Left ventricle myocardium inferior (tissue), 1 donor: ENCODE measurements around the gene ZCCHC7. TPM values are rescaled to one million over a fixed set of nuclear protein-coding genes. Genes with fewer than 3 reads are reported as not detected.
"Not testable (repeated sequence)": the region's sequence is repeated elsewhere in the genome, so short reads cannot be mapped to it uniquely, and the experiment has no call there.

Experiments used
- DNase-seq: peaks from one replicate; pipeline ENCODE4 v3.0.0-alpha.2; 2020
- H3K27ac ChIP-seq: fragments of 200-600 bp; replicated peaks from 2 replicates; pipeline ENCODE4 v1.8.0; 2021
- H3K27me3 ChIP-seq: fragments of 200-600 bp; 2 replicates; pipeline ENCODE4 v1.8.0; 2021; ENCODE audit warnings: low read depth
- H3K36me3 ChIP-seq: fragments of 200-600 bp; 2 replicates; pipeline ENCODE4 v1.8.0; 2021
- H3K4me1 ChIP-seq: fragments of 200-600 bp; 2 replicates; pipeline ENCODE4 v1.8.0; 2021
- H3K4me3 ChIP-seq: fragments of 200-600 bp; 2 replicates; pipeline ENCODE4 v1.8.0; 2021; ENCODE audit warnings: mild to moderate bottlenecking, moderate library complexity
- H3K9me3 ChIP-seq: fragments of 200-600 bp; replicated peaks from 2 replicates; pipeline ENCODE4 v1.8.0; 2021
- intact Hi-C: fragments of 100-400 bp; cut with micrococcal nuclease; formaldehyde crosslinking; loops from one replicate; pipeline ENCODE4 v1.11.0; 2022
- total RNA-seq: library from RNA; stranded (reverse); fragmentation: NEBNext Ultra II Directional; extraction: Animal tissue kit (Norgen Biotek cat#: 25700); gene quantifications from one replicate; pipeline ENCODE4 v1.2.1, GENCODE V29; 2021
- TF ChIP-seq, protein P1 (sequence below): fragments of 200-600 bp; IDR thresholded peaks from 2 replicates; pipeline ENCODE4 v1.8.0; 2021; ENCODE audit warnings: antibody characterized with exemption, mild to moderate bottlenecking, borderline replicate concordance
- donor health status: DM: no; HTN: yes; CAD: no; lungs with severe emphysema.

Gene ZCCHC7
- total RNA-seq, 1 donor from 2014 or later: 8.1 TPM

DNA sequence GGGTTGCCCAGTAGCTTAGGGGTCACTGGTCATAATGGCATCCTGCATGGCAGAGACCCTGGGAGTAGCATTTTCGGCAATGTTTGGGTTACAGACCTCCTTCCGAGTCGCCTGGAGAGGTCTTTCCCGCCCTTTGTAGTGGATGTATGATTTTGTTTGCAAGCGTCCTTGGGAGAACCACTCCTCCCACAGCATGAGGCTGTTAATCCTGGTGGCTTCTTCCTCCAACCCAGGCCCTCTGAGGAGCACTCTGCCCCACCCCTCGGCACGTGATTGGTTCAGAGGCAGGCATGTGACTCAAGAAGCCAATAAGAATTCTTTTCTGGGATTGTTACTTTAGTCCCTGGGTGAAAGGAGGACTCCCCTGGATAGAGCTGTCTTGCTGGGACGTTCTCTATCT is 271.9 kb downstream of the ZCCHC7 start:
- Histone ChIP-seq H3K9me3 (no peaks in the 10 kb centered on the region), H3K36me3 (no peaks in the 10 kb centered on the region), H3K27me3 (no peaks in the 10 kb centered on the region), H3K27ac (no peak overlapping the region), H3K4me3 (no peak overlapping the region), H3K4me1 (no peaks in the 10 kb centered on the region)
- no peak for DNase-seq
- intact Hi-C loops: no loop called here
- TF ChIP-seq, protein P1, sequence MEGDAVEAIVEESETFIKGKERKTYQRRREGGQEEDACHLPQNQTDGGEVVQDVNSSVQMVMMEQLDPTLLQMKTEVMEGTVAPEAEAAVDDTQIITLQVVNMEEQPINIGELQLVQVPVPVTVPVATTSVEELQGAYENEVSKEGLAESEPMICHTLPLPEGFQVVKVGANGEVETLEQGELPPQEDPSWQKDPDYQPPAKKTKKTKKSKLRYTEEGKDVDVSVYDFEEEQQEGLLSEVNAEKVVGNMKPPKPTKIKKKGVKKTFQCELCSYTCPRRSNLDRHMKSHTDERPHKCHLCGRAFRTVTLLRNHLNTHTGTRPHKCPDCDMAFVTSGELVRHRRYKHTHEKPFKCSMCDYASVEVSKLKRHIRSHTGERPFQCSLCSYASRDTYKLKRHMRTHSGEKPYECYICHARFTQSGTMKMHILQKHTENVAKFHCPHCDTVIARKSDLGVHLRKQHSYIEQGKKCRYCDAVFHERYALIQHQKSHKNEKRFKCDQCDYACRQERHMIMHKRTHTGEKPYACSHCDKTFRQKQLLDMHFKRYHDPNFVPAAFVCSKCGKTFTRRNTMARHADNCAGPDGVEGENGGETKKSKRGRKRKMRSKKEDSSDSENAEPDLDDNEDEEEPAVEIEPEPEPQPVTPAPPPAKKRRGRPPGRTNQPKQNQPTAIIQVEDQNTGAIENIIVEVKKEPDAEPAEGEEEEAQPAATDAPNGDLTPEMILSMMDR: no peak

DNA sequence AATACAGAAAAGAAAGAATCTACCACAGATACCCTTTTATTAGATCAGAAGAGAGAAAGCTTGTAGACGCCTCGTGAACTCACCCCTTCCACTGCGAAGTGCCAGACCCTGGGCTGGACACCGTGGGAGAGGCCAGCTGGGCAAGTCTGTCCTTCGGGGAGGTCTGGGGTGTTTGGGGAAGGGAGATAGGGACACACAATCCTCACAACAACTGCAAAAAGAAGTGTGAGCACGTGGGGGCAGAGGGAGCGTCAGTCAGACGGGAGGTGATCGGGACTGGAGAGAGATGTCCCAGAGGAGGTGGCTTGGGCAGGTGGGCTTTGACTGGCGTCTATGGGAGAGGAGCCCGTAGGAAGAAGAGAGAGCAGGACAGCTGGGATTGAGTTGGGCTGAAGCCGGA is 274.9 kb downstream of the ZCCHC7 start:
- H3K27ac ChIP-seq: no peak overlapping the region
- TF ChIP-seq, protein P1: no peak
- no peaks in the 10 kb centered on the region for H3K9me3 ChIP-seq
- no peak overlapping the region for H3K4me3 ChIP-seq
- H3K36me3 ChIP-seq: no peaks in the 10 kb centered on the region
- intact Hi-C loops: no loop called here
- H3K4me1 ChIP-seq: no peaks in the 10 kb centered on the region
- no peaks in the 10 kb centered on the region for H3K27me3 ChIP-seq
- DNase-seq: no peak

DNA sequence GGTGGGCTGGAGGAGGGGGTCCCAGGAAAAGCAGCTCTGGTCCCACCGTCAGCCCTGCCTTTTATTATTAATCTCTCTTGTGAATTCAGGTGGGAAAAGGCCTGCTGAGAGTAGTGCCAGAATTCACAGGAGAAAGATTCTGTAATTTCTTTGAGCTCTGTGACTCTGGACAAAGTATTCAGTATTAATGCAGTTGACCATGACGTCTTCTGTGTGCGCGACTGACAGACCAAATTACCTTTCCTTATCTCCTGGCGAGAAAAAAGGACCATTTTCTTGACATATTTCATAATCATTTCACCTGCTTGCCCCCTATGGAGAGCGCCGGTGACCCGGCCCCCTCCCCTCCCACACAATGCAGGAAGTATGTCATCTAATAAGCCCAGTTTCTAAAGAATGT is 275.3 kb downstream of the ZCCHC7 start:
- no peak overlapping the region for H3K27ac ChIP-seq
- TF ChIP-seq, protein P1: no peak
- H3K36me3 ChIP-seq: no peaks in the 10 kb centered on the region
- no peaks in the 10 kb centered on the region for H3K27me3 ChIP-seq
- intact Hi-C loops: no loop called here
- no peaks in the 10 kb centered on the region for H3K9me3 ChIP-seq
- DNase-seq: no peak
- H3K4me1 ChIP-seq: no peaks in the 10 kb centered on the region
- H3K4me3 ChIP-seq: no peak overlapping the region

DNA sequence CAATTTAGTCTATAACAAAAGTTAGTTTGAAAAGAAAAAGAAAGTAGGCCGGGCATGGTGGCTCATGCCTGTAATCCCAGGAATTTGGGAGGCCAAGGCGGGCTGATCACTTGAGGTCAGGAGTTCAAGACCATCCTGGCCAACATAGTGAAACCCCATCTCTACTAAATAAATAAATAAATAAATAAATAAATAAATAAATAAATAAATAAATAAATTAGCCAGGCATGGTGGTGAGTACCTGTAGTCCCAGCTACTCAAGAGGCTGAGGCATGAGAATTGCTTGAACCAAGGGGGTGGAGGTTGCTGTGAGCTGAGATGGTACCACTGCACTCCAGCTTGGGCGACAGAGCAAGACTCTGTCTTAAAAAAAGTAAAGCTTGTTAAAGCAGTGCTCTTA is 277.6 kb downstream of the ZCCHC7 start:
- H3K4me1 ChIP-seq, H3K36me3 ChIP-seq, intact Hi-C loops, H3K27me3 ChIP-seq, H3K9me3 ChIP-seq, H3K27ac ChIP-seq, DNase-seq, H3K4me3 ChIP-seq: not testable (repeated sequence)

DNA sequence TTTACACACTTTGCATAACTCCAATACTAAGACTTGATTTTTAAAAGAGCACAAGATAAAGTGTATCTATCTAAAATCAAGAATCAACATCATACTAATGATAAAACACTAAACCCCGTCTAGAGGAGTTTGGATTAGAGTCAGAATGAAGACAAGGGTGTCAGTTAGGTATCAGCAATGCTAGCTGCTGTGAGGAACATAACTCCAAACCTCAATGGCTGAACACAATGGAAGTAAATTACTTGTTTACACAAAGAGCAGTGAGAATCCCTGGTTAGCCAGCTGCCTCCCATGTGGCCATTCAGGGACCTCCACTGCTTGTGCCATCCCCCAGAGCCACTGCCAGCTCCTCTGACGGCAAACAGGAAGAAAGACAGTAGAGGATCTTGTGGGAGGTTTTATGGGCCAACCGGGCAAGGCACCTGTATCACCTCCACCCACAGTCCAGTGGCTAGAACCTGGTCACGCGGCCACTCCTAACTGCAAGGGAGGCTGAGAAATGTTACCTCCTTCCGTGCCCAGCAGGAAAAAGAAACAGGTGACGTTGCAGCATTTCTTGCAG is 278.2 kb downstream of the ZCCHC7 start:
- H3K4me3 ChIP-seq: no peak overlapping the region

DNA sequence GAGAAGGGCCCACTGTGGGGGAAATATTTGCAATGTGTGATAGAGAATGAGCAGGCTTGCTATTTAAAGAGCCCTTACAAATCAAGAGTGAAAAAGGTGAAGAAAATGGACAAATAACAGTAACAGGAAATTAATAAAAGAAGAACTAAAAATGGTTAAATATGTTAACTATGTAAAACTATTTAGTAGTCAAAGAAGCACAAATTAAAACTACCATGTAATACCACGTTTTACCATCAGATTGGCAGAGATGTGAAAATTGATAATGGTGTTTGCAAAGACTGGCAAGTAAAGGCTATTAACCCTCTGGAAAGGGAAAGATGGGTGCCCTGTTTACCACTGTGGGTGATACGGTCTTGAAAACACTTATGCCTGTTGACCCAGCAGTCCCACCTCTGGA is 279.0 kb downstream of the ZCCHC7 start:
- Histone ChIP-seq H3K36me3 (no peaks in the 10 kb centered on the region), H3K27me3 (no peaks in the 10 kb centered on the region), H3K4me1 (no peaks in the 10 kb centered on the region), H3K4me3 (no peak overlapping the region), H3K27ac (no peak overlapping the region), H3K9me3 (no peaks in the 10 kb centered on the region)
- TF ChIP-seq, protein P1: no peak
- intact Hi-C loops: no loop called here
- DNase-seq: no peak

More for the DNA sequence above, 278.2 kb downstream of the ZCCHC7 start:
- no peaks in the 10 kb centered on the region for H3K36me3 ChIP-seq
- no peaks in the 10 kb centered on the region for H3K4me1 ChIP-seq
- TF ChIP-seq, protein P1: no peak
- no peak for DNase-seq
- H3K27ac ChIP-seq: no peak overlapping the region
- H3K9me3 ChIP-seq: no peaks in the 10 kb centered on the region
- no peaks in the 10 kb centered on the region for H3K27me3 ChIP-seq
- intact Hi-C loops: no loop called here
